Vagina (tissue), 2 donors: Measurements from ENCODE around the gene GPR162. TPM values are rescaled to one million over a fixed set of nuclear protein-coding genes. Genes with fewer than 3 reads are reported as not detected.

Source experiments
- DNase-seq, 2 donors: peaks; one replicate each; pipeline ENCODE4 v3.0.0-alpha.2; 2017; ENCODE audit errors: extremely low spot score in 2 of 2
- H3K27ac ChIP-seq: fragments of 200-600 bp; sonication (generic); one replicate; pipeline ENCODE4 v1.5.1; 2019
- H3K27me3 ChIP-seq: fragments of 200-600 bp; sonication (generic); one replicate; pipeline ENCODE4 v1.5.1; 2019
- H3K36me3 ChIP-seq, 2 donors: fragments of 200-600 bp; sonication (generic); one replicate each; pipeline ENCODE4 v1.5.1; 2017 to 2019
- H3K4me1 ChIP-seq: fragments of 200-600 bp; sonication (generic); one replicate; pipeline ENCODE4 v1.5.1; 2019
- H3K4me3 ChIP-seq, 2 donors: fragments of 200-600 bp; sonication (generic); 1 replicate in 1 of 2; 2 replicates in 1 of 2; pipeline ENCODE4 v1.5.1; 2016 to 2019
- H3K9me3 ChIP-seq: fragments of 200-600 bp; sonication (generic); one replicate; pipeline ENCODE4 v1.5.1; 2019
- POLR2A ChIP-seq, 2 donors: fragments of 450-650 bp; IDR thresholded peaks; one replicate each; pipeline ENCODE4 v1.6.1; 2017; ENCODE audit warnings: antibody characterized with exemption in 2 of 2, mild to moderate bottlenecking in 2 of 2, moderate library complexity in 2 of 2
- POLR2AphosphoS5 ChIP-seq, 2 donors: sonication (generic); formaldehyde crosslinking; IDR thresholded peaks; one replicate each; pipeline ENCODE4 v1.9.0; 2017; ENCODE audit warnings: antibody characterized with exemption in 2 of 2, mild to moderate bottlenecking in 2 of 2, low read depth in 1 of 2; ENCODE audit not compliant: insufficient read depth in 1 of 2
- intact Hi-C: fragments of 100-400 bp; cut with DNase I; formaldehyde crosslinking; loops from one replicate; pipeline ENCODE4 v1.15.1; 2023
- total RNA-seq: library from RNA; depleted of rRNA; stranded (reverse); fragments of >200 nt; gene quantifications from one replicate; pipeline ENCODE4 v1.2.3, GENCODE V29; 2016
- TF ChIP-seq, protein P1 (sequence below), 3 experiments: fragments of 450-650 bp in 2 of 3; fragments of 200-600 bp in 1 of 3; sonication (generic) in 1 of 3; IDR thresholded peaks; one replicate each; pipeline ENCODE4 v1.5.1; 2017 to 2019; ENCODE audit warnings: antibody characterized with exemption in 3 of 3, mild to moderate bottlenecking in 2 of 3, moderate library complexity in 2 of 3

GPR162 gene
- total RNA-seq, 1 donor from 2014 or later, result 3.2 TPM

GRCh38 chr12:6826125-6826733 lies 4.6 kb downstream of the GPR162 start:
- Histone ChIP-seq H3K4me3 (no peak overlapping the region), H3K36me3 (no peaks in the 10 kb centered on the region), H3K27ac (peak overlapping the region; percentile 92), H3K27me3 (no peaks in the 10 kb centered on the region), H3K4me1 (peaks cover 58% of the 10 kb centered on the region), H3K9me3 (no peaks in the 10 kb centered on the region)
- intact Hi-C loops, result loop anchor here (2.0 to 5.0 kb wide), 4 partner anchors 47 to 209 kb away; partner anchors contain the start of genes MLF2 and PTMS
- TF ChIP-seq POLR2AphosphoS5 (IDR thresholded peaks at IDR 0.05; ENCODE audit: insufficient read depth in 1 of 2, low read depth in 1 of 2) (no peak), POLR2A (IDR thresholded peaks at IDR 0.05) (no peak)
- TF ChIP-seq, protein P1, sequence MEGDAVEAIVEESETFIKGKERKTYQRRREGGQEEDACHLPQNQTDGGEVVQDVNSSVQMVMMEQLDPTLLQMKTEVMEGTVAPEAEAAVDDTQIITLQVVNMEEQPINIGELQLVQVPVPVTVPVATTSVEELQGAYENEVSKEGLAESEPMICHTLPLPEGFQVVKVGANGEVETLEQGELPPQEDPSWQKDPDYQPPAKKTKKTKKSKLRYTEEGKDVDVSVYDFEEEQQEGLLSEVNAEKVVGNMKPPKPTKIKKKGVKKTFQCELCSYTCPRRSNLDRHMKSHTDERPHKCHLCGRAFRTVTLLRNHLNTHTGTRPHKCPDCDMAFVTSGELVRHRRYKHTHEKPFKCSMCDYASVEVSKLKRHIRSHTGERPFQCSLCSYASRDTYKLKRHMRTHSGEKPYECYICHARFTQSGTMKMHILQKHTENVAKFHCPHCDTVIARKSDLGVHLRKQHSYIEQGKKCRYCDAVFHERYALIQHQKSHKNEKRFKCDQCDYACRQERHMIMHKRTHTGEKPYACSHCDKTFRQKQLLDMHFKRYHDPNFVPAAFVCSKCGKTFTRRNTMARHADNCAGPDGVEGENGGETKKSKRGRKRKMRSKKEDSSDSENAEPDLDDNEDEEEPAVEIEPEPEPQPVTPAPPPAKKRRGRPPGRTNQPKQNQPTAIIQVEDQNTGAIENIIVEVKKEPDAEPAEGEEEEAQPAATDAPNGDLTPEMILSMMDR (IDR thresholded peaks at IDR 0.05), result no peak
- DNase-seq, result no peak

DNA sequence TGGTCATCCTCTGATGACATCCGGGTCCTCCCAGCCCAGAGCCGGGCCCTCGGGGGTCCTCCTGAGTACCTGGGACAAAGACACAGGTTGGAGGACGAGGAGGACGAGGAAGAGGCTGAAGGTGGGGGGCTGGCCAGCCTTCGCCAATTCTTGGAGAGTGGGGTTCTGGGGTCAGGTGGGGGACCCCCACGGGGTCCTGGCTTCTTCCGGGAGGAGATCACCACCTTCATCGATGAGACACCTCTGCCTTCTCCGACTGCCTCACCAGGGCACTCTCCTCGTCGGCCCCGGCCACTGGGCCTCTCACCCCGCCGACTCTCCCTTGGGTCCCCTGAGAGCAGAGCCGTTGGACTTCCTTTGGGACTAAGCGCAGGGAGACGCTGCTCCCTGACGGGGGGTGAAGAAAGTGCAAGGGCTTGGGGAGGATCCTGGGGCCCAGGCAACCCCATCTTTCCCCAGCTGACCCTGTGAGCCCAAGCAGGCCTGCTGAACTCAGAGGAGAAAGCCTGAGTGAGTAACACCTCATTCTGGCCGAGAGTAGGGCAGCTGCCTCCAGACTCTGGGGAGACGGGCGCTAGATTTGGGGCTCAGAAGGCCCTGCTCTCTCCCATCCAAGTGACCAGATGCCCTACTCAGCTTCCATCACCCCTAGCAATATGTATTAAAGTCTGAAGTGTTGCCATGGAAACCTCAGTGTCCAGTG lies 5.3 kb downstream of the GPR162 start:
- no peak for TF ChIP-seq POLR2A (IDR thresholded peaks at IDR 0.05)
- no peak for TF ChIP-seq POLR2AphosphoS5 (IDR thresholded peaks at IDR 0.05; ENCODE audit: insufficient read depth in 1 of 2, low read depth in 1 of 2)
- TF ChIP-seq, protein P1 (IDR thresholded peaks at IDR 0.05), result no peak
- Histone ChIP-seq H3K36me3 (no peaks in the 10 kb centered on the region), H3K4me1 (peaks cover 51% of the 10 kb centered on the region), H3K9me3 (no peaks in the 10 kb centered on the region), H3K4me3 (peak overlapping the region in 1 of 2 donors; percentile 90), H3K27ac (peak overlapping the region; percentile 92), H3K27me3 (no peaks in the 10 kb centered on the region)
- no peak for DNase-seq
- intact Hi-C loops, result loop anchor here (2.0 to 5.0 kb wide), 4 partner anchors 48 to 210 kb away; partner anchors contain the start of genes MLF2 and PTMS

DNA sequence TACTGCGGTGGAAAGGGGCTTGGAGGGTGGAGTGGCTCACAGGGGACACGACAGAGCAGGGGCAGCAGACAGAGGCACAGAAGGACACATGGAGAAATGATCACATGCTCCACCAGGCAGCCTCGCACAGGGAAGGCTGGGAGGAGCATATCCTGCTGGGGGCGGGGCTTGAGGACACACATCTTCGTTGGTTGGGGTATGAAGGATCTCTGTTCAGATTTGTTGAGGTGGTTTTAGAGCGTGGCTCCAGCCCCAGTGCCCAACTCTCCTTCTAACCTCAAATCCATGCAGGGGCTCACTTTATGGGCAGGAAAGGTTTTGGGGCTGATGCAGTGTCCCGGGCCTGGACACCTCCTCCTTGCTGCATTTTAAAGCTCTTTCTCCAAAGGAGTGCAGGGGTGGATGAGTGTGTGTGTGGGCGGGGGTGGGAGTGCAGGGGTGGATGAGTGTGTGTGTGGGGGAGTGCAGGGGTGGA lies 5.9 kb downstream of the GPR162 start:
- intact Hi-C loops, result loop anchor here (2.0 to 5.0 kb wide), 4 partner anchors 49 to 210 kb away; partner anchors contain the start of genes MLF2 and PTMS
- H3K4me1 ChIP-seq, result peaks cover 45% of the 10 kb centered on the region
- peak in 1 of 2 donors; percentile 95 for DNase-seq
- H3K27ac ChIP-seq, result peak overlapping the region; percentile 92
- TF ChIP-seq POLR2AphosphoS5 (IDR thresholded peaks at IDR 0.05; ENCODE audit: insufficient read depth in 1 of 2, low read depth in 1 of 2), result peak; percentile 41 to 68
- no peak for TF ChIP-seq POLR2A (IDR thresholded peaks at IDR 0.05)
- H3K36me3 ChIP-seq, result no peaks in the 10 kb centered on the region
- H3K27me3 ChIP-seq, result no peaks in the 10 kb centered on the region
- peak overlapping the region; percentile 90 for H3K4me3 ChIP-seq
- no peaks in the 10 kb centered on the region for H3K9me3 ChIP-seq

DNA sequence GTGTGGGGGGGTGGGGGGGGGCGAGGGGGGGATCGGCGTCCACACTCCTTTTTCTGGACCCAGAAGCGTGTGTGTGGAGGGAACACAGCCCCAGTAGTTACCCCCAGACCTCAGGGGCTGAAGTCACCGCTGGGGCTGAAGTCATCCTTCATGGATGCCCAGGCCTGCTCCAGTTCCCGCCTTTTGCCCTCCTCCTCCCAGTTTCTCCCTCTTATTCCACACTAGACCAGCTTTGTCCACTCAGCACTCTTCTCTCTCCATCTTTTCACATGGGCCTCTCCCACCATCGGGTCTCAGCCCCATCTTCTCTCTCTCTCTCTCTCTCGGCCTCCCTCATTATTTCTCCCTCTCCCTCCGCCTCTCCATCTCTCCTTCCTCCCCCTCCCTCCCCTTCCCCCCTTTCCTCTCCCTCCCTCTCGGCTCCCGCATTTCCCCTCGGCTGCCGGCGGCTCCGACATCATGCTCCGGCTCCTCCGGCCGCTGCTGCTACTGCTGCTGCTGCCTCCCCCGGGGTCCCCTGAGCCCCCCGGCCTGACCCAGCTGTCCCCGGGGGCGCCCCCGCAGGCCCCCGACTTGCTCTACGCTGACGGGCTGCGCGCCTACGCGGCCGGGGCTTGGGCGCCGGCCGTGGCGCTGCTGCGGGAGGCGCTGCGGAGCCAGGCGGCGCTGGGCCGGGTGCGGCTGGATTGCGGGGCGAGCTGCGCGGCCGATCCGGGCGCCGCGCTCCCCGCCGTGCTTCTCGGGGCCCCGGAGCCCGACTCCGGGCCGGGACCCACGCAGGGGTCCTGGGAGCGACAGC lies 6.6 kb downstream of the GPR162 start, which contains the start of gene P3H3:
Gene P3H3 (plus strand): TSS at position 426 of the 799 bp plus-strand sequence. CDS start 34 bp downstream, at position 460.
- Histone ChIP-seq H3K9me3 (no peaks in the 10 kb centered on the region), H3K4me1 (peaks cover 43% of the 10 kb centered on the region), H3K27ac (peak within 1 kb of the TSS; percentile 92), H3K27me3 (no peaks in the 10 kb centered on the region), H3K4me3 (peak within 1 kb of the TSS; percentile 90), H3K36me3 (no peaks in the 10 kb centered on the region)
- TF ChIP-seq, protein P1 (IDR thresholded peaks at IDR 0.05), result no peak
- peak in 1 of 2 donors; percentile 7 for TF ChIP-seq POLR2A (IDR thresholded peaks at IDR 0.05)
- TF ChIP-seq POLR2AphosphoS5 (IDR thresholded peaks at IDR 0.05; ENCODE audit: insufficient read depth in 1 of 2, low read depth in 1 of 2), result no peak
- DNase-seq, result no peak
- intact Hi-C loops, result loop anchor here (2.0 to 5.0 kb wide), 4 partner anchors 49 to 211 kb away; partner anchors contain the start of genes MLF2 and PTMS
